Fibroblast of skin of abdomen (primary cell): ENCODE results near the gene NBPF26. TPM values are rescaled to one million over a fixed set of nuclear protein-coding genes. Genes with fewer than 3 reads are reported as not detected.
"Not testable (repeated sequence)": the region's sequence is repeated elsewhere in the genome, so short reads cannot be mapped to it uniquely, and the experiment has no call there.

Source experiments
- DNase-seq: peaks from one replicate; pipeline ENCODE4 v3.0.0-alpha.2; 2013
- polyA plus RNA-seq, 2 experiments: library from polyadenylated mRNA; unstranded; fragments of 120-200 nt; gene quantifications; one replicate each; pipeline ENCODE4 v1.2.1, GENCODE V29; 2013; ENCODE audit not compliant: insufficient read length in 2 of 2

Gene NBPF26
- 8.8 TPM for polyA plus RNA-seq (2013, experiment 1 of 2; ENCODE audit: insufficient read length)
- 7.8 TPM for polyA plus RNA-seq (2013, experiment 2 of 2; ENCODE audit: insufficient read length)

GRCh38 chr1:120723715-120724402, at the start of gene NBPF26:
NBPF26 (plus strand) TSS chr1:120723945.
- peak; percentile 87 for DNase-seq

- DNase-seq = not testable (repeated sequence)
These were observed 43.5 kb upstream of the NBPF26 start for GRCh38 chr1:120680106-120680819.

GRCh38 chr1:120680938-120681337, 42.8 kb upstream of the NBPF26 start:
- peak; percentile 1 for DNase-seq

- DNase-seq = not testable (repeated sequence)
These were observed 39.3 kb upstream of the NBPF26 start for GRCh38 chr1:120684397-120684796.

- DNase-seq = not testable (repeated sequence)
These were observed 38.1 kb upstream of the NBPF26 start for GRCh38 chr1:120685622-120686021.

GRCh38 chr1:120687250-120687649, 36.5 kb upstream of the NBPF26 start:
- not testable (repeated sequence) for DNase-seq

- DNase-seq = not testable (repeated sequence)
These were observed 22.8 kb upstream of the NBPF26 start for GRCh38 chr1:120700807-120701562.

- DNase-seq = not testable (repeated sequence)
These were observed 409 bp upstream of the NBPF26 start for GRCh38 chr1:120723358-120723714.

- not testable (repeated sequence) for DNase-seq
These were observed 762 bp downstream of the NBPF26 start for GRCh38 chr1:120724507-120724906.

GRCh38 chr1:120728811-120729210, 5.1 kb downstream of the NBPF26 start:
- not testable (repeated sequence) for DNase-seq

- DNase-seq = not testable (repeated sequence)
These were observed 45.3 kb downstream of the NBPF26 start for GRCh38 chr1:120769090-120769489.

- peak; percentile 16 for DNase-seq
These were observed 81.7 kb downstream of the NBPF26 start for GRCh38 chr1:120805452-120805851.

GRCh38 chr1:120811822-120812221, 88.1 kb downstream of the NBPF26 start:
- DNase-seq = peak; percentile 48

- DNase-seq = not testable (repeated sequence)
These were observed 101.3 kb downstream of the NBPF26 start for GRCh38 chr1:120825051-120825450.

GRCh38 chr1:120826623-120827022, 102.9 kb downstream of the NBPF26 start:
- not testable (repeated sequence) for DNase-seq

- peak; percentile 81 for DNase-seq
These were observed 120.6 kb downstream of the NBPF26 start for GRCh38 chr1:120844186-120844944.

GRCh38 chr1:120844945-120845330, 121.2 kb downstream of the NBPF26 start:
- not testable (repeated sequence) for DNase-seq

GRCh38 chr1:120849400-120850286, 125.9 kb downstream of the NBPF26 start:
- not testable (repeated sequence) for DNase-seq

- DNase-seq = peak; percentile 85
These were observed 126.5 kb downstream of the NBPF26 start for GRCh38 chr1:120850287-120850536.

GRCh38 chr1:120850537-120851421, 127.0 kb downstream of the NBPF26 start:
- peak; percentile 99 for DNase-seq
